GM18951 (cell line): Measurements from ENCODE around the gene RPS15.

Experiments
- POLR2A ChIP-seq: IDR thresholded peaks from 4 replicates; pipeline ENCODE4 v1.6.1; 2011; ENCODE audit warnings: mild to moderate bottlenecking; ENCODE audit not compliant: insufficient read length, insufficient read depth; ENCODE audit errors: extremely low read depth
- in situ Hi-C: fragments of 300-500 bp; cut with MboI; formaldehyde crosslinking; loops from one replicate; pipeline ENCODE4 v1.12.0; 2022; ENCODE audit warnings: low sequenced_read_pairs, mixed read lengths, inconsistent platforms; ENCODE audit not compliant: unreplicated experiment

RPS15 gene

DNA sequence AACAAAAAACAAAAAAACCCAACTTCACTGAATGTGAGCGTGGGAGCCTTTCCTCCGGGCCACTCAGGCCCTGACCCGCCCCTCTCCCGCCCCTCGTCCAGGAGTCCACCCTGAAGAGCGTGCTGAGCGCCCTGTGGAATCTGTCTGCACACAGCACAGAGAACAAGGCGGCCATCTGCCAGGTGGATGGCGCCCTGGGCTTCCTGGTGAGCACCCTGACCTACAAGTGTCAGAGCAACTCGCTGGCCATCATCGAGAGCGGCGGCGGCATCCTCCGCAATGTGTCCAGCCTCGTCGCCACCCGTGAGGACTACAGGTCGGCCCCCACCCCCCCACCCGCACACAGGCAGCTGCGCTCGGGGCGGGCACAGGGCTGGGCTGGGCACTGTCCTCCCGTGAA lies 23.7 kb downstream of the RPS15 start:
- TF ChIP-seq POLR2A, result no peak

DNA sequence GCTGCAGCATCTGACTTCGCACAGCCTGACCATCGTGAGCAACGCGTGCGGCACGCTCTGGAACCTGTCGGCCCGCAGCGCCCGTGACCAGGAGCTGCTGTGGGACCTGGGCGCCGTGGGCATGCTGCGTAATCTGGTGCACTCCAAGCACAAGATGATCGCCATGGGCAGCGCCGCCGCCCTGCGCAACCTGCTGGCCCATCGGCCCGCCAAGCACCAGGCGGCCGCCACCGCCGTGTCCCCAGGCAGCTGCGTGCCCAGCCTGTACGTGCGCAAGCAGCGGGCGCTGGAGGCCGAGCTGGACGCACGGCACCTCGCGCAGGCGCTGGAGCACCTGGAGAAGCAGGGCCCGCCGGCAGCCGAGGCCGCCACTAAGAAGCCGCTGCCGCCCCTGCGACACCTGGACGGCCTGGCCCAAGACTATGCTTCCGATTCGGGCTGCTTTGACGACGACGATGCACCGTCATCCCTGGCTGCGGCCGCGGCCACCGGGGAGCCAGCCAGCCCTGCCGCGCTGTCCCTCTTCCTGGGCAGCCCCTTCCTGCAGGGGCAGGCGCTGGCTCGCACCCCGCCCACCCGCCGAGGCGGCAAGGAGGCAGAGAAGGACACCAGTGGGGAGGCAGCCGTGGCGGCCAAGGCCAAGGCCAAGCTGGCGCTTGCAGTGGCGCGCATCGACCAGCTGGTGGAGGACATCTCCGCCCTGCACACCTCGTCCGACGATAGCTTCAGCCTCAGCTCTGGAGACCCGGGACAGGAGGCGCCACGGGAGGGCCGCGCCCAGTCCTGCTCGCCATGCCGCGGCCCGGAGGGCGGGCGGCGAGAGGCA lies 27.2 kb downstream of the RPS15 start:
- in situ Hi-C loops, result no loop called here

More for the DNA sequence above, 23.7 kb downstream of the RPS15 start:
- in situ Hi-C loops, result no loop called here

DNA sequence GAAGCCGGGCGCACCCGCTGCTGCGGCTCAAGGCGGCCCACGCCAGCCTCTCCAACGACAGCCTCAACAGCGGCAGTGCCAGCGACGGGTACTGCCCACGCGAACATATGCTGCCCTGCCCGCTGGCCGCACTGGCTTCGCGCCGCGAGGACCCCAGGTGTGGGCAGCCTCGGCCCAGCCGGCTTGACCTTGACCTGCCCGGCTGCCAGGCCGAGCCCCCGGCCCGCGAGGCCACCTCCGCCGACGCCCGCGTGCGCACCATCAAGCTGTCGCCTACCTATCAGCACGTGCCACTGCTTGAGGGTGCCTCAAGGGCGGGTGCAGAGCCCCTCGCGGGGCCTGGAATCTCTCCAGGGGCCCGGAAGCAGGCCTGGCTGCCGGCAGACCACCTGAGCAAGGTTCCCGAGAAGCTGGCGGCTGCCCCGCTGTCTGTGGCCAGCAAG lies 27.8 kb downstream of the RPS15 start:
- TF ChIP-seq POLR2A, result no peak

More for the DNA sequence above, 27.2 kb downstream of the RPS15 start:
- TF ChIP-seq POLR2A, result no peak

DNA sequence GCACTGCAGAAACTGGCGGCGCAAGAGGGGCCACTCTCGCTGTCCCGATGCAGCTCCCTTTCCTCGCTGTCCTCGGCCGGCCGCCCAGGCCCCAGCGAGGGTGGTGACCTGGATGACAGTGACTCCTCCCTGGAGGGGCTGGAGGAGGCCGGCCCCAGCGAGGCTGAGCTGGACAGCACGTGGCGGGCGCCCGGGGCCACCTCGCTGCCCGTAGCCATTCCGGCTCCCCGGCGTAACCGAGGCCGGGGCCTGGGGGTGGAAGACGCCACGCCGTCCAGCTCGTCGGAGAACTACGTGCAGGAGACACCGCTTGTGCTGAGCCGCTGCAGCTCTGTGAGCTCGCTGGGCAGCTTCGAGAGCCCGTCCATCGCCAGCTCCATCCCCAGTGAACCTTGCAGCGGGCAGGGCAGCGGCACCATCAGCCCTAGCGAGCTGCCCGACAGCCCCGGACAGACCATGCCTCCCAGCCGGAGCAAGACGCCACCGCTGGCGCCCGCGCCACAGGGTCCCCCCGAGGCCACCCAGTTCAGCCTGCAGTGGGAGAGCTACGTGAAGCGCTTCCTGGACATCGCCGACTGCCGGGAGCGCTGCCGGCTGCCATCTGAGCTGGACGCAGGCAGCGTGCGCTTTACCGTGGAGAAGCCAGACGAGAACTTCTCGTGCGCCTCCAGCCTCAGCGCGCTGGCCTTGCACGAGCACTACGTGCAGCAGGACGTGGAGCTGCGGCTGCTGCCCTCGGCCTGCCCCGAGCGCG lies 28.4 kb downstream of the RPS15 start:
- TF ChIP-seq POLR2A, result no peak
- in situ Hi-C loops, result no loop called here

More for the DNA sequence above, 27.8 kb downstream of the RPS15 start:
- in situ Hi-C loops, result no loop called here

DNA sequence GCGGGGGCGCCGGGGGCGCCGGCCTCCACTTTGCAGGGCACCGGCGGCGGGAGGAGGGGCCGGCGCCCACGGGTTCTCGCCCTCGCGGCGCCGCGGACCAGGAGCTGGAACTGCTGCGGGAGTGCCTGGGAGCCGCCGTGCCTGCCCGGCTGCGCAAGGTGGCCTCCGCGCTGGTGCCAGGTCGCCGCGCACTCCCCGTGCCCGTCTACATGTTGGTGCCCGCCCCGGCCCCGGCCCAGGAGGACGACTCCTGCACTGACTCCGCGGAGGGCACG lies 29.0 kb downstream of the RPS15 start:
- TF ChIP-seq POLR2A, result no peak
- in situ Hi-C loops, result no loop called here

DNA sequence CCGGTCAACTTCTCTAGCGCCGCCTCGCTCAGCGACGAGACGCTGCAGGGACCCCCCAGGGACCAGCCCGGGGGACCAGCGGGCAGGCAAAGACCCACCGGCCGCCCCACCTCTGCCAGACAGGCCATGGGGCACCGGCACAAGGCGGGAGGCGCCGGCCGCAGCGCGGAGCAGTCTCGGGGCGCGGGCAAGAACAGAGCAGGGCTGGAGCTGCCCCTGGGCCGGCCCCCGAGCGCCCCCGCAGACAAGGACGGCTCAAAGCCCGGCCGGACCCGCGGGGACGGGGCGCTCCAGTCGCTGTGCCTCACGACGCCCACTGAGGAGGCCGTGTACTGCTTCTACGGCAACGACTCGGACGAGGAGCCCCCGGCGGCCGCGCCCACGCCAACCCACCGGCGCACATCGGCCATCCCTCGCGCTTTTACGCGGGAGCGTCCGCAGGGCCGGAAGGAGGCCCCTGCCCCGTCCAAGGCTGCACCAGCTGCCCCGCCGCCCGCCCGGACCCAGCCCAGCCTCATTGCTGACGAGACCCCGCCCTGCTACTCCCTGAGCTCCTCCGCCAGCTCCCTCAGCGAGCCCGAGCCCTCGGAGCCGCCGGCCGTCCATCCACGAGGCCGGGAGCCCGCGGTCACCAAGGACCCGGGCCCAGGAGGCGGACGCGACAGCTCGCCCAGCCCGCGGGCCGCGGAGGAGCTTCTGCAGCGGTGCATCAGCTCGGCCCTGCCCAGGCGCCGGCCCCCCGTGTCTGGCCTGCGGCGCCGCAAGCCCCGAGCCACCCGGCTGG lies 29.5 kb downstream of the RPS15 start:
- in situ Hi-C loops, result no loop called here
- TF ChIP-seq POLR2A, result no peak

DNA sequence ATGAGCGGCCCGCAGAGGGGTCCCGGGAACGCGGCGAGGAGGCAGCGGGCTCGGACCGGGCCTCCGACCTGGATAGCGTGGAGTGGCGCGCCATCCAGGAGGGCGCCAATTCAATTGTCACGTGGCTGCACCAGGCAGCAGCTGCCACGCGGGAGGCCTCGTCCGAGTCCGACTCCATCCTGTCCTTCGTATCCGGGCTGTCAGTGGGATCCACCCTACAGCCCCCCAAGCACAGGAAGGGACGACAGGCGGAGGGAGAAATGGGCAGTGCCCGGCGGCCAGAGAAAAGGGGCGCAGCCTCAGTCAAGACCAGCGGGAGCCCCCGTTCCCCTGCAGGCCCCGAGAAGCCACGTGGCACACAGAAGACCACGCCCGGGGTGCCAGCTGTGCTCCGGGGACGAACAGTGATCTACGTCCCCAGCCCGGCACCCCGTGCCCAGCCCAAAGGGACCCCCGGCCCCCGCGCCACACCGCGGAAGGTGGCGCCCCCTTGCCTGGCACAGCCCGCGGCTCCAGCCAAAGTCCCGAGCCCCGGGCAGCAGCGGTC lies 30.2 kb downstream of the RPS15 start:
- TF ChIP-seq POLR2A, result no peak
- in situ Hi-C loops, result no loop called here

DNA sequence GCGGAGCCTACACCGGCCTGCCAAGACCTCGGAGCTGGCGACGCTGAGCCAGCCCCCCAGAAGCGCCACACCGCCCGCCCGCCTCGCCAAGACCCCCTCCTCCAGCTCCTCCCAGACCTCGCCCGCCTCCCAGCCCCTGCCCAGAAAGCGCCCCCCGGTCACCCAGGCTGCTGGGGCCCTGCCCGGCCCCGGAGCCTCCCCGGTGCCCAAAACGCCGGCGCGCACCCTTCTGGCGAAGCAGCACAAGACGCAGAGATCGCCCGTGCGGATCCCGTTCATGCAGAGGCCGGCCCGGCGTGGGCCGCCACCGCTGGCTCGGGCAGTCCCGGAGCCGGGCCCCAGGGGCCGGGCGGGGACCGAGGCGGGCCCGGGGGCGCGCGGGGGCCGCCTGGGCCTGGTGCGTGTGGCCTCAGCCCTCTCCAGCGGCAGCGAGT lies 30.6 kb downstream of the RPS15 start:
- TF ChIP-seq POLR2A, result no peak
- in situ Hi-C loops, result no loop called here

DNA sequence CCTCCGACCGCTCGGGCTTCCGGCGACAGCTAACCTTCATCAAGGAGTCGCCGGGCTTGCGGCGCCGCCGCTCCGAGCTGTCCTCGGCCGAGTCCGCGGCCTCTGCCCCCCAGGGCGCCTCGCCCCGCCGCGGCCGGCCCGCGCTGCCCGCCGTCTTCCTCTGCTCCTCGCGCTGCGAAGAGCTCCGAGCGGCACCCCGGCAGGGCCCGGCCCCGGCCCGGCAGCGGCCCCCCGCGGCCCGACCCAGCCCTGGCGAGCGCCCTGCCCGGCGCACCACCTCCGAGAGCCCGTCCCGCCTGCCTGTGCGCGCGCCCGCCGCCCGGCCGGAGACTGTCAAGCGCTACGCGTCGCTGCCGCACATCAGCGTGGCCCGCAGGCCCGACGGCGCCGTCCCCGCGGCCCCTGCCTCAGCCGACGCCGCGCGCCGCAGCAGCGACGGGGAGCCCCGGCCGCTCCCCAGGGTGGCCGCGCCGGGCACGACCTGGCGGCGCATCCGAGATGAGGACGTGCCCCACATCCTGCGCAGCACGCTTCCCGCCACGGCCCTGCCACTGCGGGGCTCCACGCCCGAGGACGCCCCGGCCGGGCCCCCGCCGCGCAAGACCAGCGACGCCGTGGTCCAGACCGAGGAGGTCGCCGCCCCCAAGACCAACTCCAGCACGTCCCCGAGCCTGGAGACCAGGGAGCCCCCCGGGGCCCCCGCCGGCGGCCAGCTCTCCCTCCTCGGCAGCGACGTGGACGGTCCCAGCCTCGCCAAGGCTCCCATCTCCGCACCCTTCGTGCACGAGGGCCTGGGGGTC lies 31.3 kb downstream of the RPS15 start:
- in situ Hi-C loops, result no loop called here
- TF ChIP-seq POLR2A, result no peak

DNA sequence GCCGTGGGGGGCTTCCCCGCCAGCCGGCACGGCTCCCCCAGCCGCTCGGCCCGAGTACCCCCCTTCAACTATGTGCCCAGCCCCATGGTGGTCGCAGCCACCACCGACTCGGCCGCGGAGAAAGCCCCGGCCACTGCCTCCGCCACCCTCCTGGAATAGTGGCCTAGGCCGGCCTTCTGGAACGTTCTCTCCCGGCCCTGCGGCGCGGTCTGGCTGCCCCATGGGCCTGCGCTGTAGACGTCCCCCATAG lies 31.8 kb downstream of the RPS15 start:
- no peak for TF ChIP-seq POLR2A

DNA sequence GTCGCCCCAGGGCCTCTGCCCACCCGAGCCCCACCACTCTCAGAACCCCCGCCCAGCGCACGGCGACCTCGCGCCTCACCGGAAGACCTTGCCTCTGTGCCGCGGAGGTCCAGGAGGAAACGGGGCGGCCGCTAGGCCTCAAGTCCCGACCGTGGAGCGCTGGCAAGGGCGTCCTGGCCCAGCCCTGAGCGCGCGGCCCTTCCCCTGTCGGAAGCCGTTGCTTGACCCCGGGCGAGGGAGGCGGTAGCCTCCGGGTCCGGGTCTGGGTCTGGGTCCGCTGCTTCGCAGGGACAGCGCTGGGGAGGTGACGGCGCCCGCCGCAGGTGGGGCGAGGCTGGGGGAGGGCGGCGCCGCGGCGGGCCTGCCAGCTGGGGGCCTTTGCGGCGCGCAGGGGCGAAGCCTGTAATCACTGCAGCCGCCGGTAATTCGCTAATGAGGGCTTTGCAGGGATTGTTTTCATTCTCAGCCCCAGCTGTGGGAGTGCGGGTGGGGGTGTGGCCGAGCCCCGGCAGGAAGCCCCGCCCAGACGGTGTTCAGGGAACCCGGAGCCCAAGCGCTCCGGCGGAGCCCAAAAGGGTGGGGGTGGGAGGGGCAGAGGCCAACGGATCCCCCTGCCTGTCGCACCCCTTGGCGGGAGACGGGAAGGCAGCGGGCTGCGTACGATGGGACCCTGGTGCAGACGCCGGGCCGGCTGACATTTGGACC lies 32.3 kb downstream of the RPS15 start:
- TF ChIP-seq POLR2A, result no peak
- in situ Hi-C loops, result no loop called here

More for the DNA sequence above, 31.8 kb downstream of the RPS15 start:
- in situ Hi-C loops, result no loop called here

DNA sequence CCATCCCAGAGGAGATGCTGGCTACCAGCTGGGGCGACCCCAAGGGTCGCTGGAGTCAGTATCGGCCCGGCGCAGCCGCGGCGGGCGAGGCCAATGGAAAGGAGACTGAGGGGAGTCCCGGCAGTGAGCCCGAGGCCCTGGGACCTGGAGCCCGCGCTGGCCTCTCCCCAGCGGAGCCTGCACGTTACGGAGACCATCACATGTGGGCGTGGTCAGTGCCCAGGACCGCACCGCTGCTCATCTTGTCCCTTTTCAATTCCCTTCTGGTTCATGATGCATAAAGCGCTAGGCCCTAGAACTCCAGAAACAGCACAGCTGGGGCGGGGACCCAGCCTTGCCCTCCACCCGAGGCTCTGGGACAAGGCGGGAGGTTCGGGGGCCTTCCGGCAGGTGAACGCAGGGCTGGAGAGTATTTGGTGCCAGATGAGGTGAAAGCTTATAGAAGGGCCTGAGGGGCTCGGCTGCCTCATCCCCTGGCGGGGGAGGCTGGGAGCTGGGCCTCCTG lies 32.9 kb downstream of the RPS15 start:
- in situ Hi-C loops, result no loop called here

More for the DNA sequence above, 32.9 kb downstream of the RPS15 start:
- no peak for TF ChIP-seq POLR2A
